ENCODE data around the gene PIK3R6. TPM values are rescaled to one million over a fixed set of nuclear protein-coding genes. Genes with fewer than 3 reads are reported as not detected.

Gene PIK3R6
- total and polyA plus RNA-seq, 2 of the 4 experiments (the other 2 are of a cell fraction): not detected

DNA sequence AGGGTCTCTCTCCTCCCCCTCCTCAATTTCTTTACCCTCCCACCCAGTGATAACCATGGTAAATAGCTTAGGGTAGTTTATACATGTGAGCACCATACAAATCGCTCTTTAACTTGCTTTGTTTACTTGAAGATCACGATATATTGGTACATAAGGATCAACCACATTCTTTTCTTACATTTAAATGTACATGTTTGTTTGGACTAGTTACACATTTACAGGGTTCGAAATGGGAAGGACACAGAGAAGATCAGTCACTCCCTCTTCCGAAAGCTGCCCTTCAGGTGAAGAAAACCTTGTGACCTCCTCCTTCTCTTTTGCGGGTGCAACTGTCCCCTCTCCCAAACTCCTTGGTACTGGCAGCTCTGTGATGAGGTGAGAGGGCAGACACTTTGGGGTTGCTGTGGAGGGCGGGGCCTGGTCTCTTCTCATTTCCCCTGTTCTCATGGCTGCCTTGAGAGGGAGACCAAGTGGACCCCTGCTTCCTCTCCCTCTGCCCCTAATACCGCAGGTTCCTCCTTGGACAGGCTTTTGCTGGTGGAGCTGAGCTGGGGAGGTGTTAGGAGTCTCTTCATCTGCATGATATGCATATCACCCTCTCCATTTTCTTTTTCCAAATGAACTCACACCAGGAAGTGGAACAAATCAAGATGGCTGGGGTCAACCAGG is 4.7 kb upstream of the PIK3R6 start:
- Histone ChIP-seq H3K9ac (ENCODE audit: low read depth, low read length) (no peak overlapping the region), H2BK15ac (ENCODE audit: low read depth, low read length) (no peak overlapping the region), H4K91ac (ENCODE audit: insufficient read depth, low read depth, low read length) (no peak overlapping the region), H3K27ac (ENCODE audit: insufficient read depth, low read length) (no peak overlapping the region), H4K5ac (ENCODE audit: low read depth, low read length) (no peak overlapping the region), H3K56ac (ENCODE audit: extremely low read depth, insufficient read depth, low read length) (no peak overlapping the region), H2AK5ac (ENCODE audit: low read depth, low read length) (no peak overlapping the region), H3K4ac (ENCODE audit: low read depth, low read length) (no peak overlapping the region), H3K18ac (ENCODE audit: low read depth, low read length) (no peak overlapping the region), H3K79me1 (ENCODE audit: low read depth in 1 of 2, low read length in 2 of 2) (no peaks in the 10 kb centered on the region), H4K8ac (ENCODE audit: low read depth in 2 of 2, low read length in 2 of 2) (no peak overlapping the region), H3K4me3 (ENCODE audit: insufficient read depth, low read depth, low read length) (no peak overlapping the region), H3K27me3 (ENCODE audit: control insufficient read depth, insufficient read depth, low read length) (peaks cover 3% of the 10 kb centered on the region; the same call in 1 of the 2 replicates), H2AFZ (replicated peaks; ENCODE audit: low read length, poor library complexity) (no peak overlapping the region), H3K4me2 (ENCODE audit: low read depth, low read length) (no peak overlapping the region), H2AK9ac (replicated peaks; ENCODE audit: low read depth, low read length, poor library complexity) (no peak overlapping the region), H3K9me1 (ENCODE audit: insufficient read depth, low read length) (no peaks in the 10 kb centered on the region), H4K20me1 (ENCODE audit: insufficient read depth, low read length) (no peaks in the 10 kb centered on the region), H2BK5ac (ENCODE audit: low read depth, low read length, poor library complexity, severe bottlenecking) (no peak overlapping the region), H3K9me3 (ENCODE audit: control insufficient read depth, insufficient read depth, low read length) (no peaks in the 10 kb centered on the region), H3K14ac (replicated peaks; ENCODE audit: low read depth, low read length) (no peak overlapping the region), H3K23ac (ENCODE audit: low read depth, low read length) (no peak overlapping the region), H3K4me1 (ENCODE audit: control insufficient read depth, insufficient read depth, low read length) (no peaks in the 10 kb centered on the region), H2BK20ac (ENCODE audit: low read depth, low read length) (no peak overlapping the region), H2BK120ac (ENCODE audit: low read depth, low read length) (no peak overlapping the region), H3K36me3 (ENCODE audit: control insufficient read depth, insufficient read depth, low read length) (no peaks in the 10 kb centered on the region)
- dilution Hi-C loops (cut with HindIII; ENCODE audit: low sequenced_read_pairs, unreplicated experiment): no loop called here
- TF ChIP-seq RFX5 (IDR thresholded peaks at IDR 0.05; ENCODE audit: low read depth, low read length): no peak
- no peak for TF ChIP-seq BHLHE40 (IDR thresholded peaks at IDR 0.05; ENCODE audit: low read depth, low read length)
- no peak for TF ChIP-seq CHD1 (IDR thresholded peaks at IDR 0.05; ENCODE audit: low read depth, low read length)
- TF ChIP-seq RAD21 (IDR thresholded peaks at IDR 0.05; ENCODE audit: low read length): no peak
- TF ChIP-seq SMC3 (IDR thresholded peaks at IDR 0.05; ENCODE audit: low read depth, low read length): no peak
- no peak for TF ChIP-seq NFE2L2 (IDR thresholded peaks at IDR 0.05; ENCODE audit: low read depth, low read length)
- no peak for TF ChIP-seq RCOR1 (IDR thresholded peaks at IDR 0.05; ENCODE audit: insufficient replicate concordance, low read length)
- TF ChIP-seq, protein P1, sequence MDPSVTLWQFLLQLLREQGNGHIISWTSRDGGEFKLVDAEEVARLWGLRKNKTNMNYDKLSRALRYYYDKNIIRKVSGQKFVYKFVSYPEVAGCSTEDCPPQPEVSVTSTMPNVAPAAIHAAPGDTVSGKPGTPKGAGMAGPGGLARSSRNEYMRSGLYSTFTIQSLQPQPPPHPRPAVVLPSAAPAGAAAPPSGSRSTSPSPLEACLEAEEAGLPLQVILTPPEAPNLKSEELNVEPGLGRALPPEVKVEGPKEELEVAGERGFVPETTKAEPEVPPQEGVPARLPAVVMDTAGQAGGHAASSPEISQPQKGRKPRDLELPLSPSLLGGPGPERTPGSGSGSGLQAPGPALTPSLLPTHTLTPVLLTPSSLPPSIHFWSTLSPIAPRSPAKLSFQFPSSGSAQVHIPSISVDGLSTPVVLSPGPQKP (IDR thresholded peaks at IDR 0.05; ENCODE audit: borderline replicate concordance, low read depth, low read length): no peak
- TF ChIP-seq MXI1 (IDR thresholded peaks at IDR 0.05; ENCODE audit: borderline replicate concordance, low read depth, low read length): no peak
- TF ChIP-seq MAFK (IDR thresholded peaks at IDR 0.05; ENCODE audit: low read depth, low read length): no peak
- TF ChIP-seq, protein P2, sequence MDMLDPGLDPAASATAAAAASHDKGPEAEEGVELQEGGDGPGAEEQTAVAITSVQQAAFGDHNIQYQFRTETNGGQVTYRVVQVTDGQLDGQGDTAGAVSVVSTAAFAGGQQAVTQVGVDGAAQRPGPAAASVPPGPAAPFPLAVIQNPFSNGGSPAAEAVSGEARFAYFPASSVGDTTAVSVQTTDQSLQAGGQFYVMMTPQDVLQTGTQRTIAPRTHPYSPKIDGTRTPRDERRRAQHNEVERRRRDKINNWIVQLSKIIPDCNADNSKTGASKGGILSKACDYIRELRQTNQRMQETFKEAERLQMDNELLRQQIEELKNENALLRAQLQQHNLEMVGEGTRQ (IDR thresholded peaks at IDR 0.05; ENCODE audit: low read depth, low read length): no peak
- TF ChIP-seq, protein P3, sequence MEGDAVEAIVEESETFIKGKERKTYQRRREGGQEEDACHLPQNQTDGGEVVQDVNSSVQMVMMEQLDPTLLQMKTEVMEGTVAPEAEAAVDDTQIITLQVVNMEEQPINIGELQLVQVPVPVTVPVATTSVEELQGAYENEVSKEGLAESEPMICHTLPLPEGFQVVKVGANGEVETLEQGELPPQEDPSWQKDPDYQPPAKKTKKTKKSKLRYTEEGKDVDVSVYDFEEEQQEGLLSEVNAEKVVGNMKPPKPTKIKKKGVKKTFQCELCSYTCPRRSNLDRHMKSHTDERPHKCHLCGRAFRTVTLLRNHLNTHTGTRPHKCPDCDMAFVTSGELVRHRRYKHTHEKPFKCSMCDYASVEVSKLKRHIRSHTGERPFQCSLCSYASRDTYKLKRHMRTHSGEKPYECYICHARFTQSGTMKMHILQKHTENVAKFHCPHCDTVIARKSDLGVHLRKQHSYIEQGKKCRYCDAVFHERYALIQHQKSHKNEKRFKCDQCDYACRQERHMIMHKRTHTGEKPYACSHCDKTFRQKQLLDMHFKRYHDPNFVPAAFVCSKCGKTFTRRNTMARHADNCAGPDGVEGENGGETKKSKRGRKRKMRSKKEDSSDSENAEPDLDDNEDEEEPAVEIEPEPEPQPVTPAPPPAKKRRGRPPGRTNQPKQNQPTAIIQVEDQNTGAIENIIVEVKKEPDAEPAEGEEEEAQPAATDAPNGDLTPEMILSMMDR (conservative IDR thresholded peaks at IDR 0.05; ENCODE audit: low read depth, low read length): no peak
- no peak for TF ChIP-seq FOS (IDR thresholded peaks at IDR 0.05; ENCODE audit: low read depth, low read length)
- TF ChIP-seq POLR2A (IDR thresholded peaks at IDR 0.05; ENCODE audit: low read depth, low read length): no peak
- CTCF ChIA-PET: no interaction called here
- BruUV-seq (replicated peaks): no TSS peak
- in situ Hi-C loops (cut with MboI; ENCODE audit: low sequenced_read_pairs): no loop called here
- DNase-seq: no peak
- WGBS, 2 experiments (ENCODE audit: extremely low coverage in 2 of 2, insufficient read length in 1 of 2): no CpG with 5 or more reads among the region's 7 CpGs
- ATAC-seq (ENCODE audit: low read depth): no peak
- POLR2A ChIA-PET (ENCODE audit: unreplicated experiment): no interaction called here
- intact Hi-C loops (cut with micrococcal nuclease): no loop called here
